Activated T-cell treated with anti-CD3 and anti-CD28 coated beads for 1 hour (primary cell): ENCODE data around the gene PARD6A.
A peak's percentile ranks its signal among the peaks of the same experiment; 100 is the strongest.

Experiments used
- DNase-seq: peaks from one replicate; pipeline ENCODE4 v3.0.0-alpha.2; 2020; ENCODE audit warnings: low read depth

Gene PARD6A

DNA sequence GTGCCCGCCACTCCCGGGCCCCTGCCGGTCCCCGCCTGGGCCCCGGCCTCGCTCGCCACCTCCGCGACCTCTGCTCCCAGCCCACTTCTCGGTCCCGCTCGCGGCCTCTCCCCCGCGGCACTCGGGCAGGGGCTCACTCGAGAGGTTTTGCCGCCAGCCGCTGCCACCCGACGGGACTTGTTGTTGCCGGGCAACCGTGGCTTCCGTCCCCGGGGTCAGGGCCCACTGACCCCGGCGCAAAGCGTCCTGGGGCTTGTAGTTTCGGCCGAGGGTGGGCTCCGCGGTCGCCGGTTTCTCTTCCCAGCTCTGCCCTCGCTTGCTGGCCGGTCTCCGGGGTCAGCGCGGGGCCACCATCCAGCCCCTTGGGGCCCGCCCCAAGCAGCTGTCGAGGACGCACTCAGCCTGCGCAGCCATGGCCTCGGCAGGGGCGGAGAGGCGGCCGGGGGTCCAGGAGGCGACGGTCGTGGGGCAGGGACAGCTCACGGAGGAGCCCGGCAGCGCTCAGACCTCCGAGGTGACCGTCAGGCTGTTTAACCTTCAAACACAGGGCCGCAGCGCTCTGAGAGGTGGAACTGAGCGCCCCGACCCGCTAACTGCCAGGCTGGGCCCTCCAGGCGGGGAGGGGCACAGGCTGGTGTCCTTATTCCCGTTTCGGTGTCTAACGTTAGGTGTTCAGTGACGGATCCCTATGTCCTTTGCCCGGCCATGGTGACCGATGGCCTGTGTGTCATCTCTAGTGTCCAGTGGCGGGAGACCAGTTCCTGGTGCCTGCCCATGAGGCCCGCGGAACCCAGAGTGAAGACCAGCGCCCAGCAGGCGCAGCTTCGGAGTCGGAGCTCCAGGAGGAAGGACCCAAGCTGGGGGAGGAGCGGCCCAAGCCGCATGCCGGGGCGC is 6.0 kb downstream of the PARD6A start, which contains the start of the genes C16orf86 and ENKD1:
TSS of gene C16orf86 (plus strand) at position 256 of the 894 bp plus-strand sequence. CDS start at position 413, 157 bp downstream.
TSS of gene ENKD1 (minus strand) at position 192 of the 894 bp plus-strand sequence. CDS start 308 bp downstream, outside the sequence.
- DNase-seq, result peak; percentile 72

DNA sequence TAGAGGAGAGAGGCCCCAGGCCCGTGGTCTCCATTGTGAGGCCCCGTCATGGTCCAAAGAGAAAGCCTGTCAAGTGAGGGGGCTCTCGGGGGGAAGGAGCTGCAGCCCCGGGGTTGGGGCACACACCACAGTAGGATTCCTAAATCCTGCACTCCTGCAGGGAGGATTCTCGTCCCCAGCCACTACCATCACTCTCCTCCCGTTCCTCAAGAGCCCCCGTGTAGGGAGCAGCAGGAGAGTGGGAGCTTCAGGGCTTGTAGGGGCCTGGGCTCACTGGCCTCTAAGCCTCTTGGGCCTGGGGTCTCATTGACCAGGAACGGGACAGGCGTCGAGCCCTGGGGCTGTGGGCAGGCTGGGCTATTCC is 6.7 kb downstream of the PARD6A start:
- no peak for DNase-seq

DNA sequence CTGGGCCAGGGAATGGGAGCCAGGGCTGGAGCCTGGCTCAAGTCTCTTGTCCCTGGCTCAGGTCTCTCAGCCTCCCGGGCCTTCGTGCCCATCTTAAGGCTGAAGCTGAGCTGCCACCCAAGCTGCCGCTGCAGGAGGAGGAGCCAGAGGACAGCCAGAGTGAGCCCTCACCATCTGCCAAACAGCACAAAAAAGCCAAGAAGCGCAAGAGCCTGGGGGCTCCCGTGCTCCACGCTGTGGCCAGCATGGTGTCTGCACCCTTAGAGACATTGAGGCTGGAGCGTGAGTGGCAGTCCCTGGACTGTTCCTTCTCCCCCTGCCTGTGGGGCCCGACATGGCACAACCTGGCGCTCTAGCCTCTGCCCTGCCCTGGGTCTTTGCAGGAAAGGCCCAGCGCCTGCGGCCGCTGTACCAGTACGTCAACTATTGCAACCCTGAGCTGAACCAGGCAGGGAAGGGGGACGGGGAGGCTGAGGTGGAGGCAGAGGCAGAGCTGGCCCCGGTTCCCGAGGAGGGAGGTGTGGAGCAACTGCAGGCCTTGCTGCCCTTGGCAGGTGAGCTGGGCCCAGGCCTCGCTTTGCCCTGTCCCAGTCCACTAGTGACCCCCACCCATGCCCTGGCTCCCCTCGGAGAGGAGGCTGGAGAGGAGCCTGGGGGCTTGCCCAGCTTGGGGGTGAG is 7.2 kb downstream of the PARD6A start:
- peak; percentile 63 for DNase-seq

DNA sequence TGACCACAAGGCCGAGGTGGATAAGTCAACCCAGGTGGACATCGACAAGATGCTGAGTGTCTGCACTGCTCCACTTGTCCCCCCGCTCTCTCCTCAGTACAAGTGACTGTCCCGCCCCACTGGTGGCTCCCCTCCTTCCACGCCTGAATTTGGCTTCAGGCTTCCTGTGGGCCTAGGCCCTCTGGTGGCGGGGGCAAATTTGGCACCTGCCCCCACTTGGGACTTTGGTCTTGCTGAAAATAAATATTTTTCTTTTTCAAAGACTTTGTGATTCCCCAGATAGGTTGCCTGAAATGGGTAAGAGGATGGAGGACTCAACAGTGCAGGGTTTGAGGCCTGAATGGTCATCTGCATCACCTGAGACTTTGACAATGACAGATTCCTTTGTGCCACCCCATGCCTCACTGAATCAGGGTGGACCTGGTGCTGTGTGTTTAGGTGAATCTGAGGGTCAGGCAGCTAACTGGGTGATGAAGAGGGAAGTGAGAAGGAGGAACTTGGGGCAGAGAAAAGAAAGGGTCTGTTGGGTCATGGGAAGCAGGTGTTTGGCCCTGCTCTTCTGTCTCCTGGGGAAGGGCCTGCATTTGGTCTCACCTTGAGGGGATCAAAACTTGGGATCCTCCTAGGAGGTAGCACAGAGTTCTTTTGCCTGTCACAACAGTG is 7.9 kb downstream of the PARD6A start:
- no peak for DNase-seq

DNA sequence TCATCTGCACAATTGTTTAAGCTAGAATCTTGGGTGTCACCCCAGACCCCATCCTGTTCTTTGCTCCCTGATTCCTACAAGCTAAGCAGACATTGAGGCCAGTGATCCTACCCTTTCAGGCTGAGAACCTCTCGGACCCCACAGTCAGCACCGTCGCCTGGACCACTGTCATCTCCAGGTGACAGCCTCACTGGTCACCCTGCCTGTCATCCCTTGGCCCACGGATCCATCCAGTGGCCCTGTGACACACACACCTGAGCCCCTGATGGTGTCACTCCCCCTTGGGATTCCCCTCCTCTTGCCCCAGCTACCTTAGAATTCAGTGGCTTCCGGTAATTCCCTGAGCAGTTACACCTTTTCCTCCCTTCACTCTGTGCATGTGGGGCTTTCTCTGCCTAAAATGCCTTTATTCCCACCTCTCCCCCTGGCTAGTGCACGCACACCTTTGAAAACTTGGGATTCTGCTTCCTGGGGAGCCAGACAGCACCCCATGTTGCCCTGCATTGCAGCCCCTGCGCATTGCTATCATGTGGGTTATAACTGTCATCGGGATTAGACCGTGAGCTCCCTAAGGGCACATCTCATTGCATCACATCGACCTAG is 8.8 kb downstream of the PARD6A start:
- DNase-seq, result no peak

DNA sequence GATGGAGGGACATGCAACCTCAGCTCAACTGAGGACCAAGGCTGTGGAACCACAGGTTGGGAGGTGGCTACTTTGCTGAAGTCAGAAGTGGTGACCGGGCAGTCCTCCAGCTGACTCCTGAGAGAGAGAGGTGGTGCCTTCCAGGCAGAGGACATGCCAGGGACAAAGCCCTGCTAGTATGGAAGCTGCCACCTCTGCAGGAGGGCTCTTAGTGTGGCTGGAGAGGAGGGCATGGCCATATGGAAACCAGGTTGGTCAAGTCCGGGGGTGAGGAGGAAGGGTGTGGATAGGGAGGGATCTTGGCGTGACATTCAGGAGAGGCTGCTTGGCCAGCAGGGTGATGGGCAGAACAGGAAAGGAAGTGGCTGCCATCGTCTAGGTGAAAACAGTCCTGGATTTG is 11.5 kb downstream of the PARD6A start:
- DNase-seq, result no peak

DNA sequence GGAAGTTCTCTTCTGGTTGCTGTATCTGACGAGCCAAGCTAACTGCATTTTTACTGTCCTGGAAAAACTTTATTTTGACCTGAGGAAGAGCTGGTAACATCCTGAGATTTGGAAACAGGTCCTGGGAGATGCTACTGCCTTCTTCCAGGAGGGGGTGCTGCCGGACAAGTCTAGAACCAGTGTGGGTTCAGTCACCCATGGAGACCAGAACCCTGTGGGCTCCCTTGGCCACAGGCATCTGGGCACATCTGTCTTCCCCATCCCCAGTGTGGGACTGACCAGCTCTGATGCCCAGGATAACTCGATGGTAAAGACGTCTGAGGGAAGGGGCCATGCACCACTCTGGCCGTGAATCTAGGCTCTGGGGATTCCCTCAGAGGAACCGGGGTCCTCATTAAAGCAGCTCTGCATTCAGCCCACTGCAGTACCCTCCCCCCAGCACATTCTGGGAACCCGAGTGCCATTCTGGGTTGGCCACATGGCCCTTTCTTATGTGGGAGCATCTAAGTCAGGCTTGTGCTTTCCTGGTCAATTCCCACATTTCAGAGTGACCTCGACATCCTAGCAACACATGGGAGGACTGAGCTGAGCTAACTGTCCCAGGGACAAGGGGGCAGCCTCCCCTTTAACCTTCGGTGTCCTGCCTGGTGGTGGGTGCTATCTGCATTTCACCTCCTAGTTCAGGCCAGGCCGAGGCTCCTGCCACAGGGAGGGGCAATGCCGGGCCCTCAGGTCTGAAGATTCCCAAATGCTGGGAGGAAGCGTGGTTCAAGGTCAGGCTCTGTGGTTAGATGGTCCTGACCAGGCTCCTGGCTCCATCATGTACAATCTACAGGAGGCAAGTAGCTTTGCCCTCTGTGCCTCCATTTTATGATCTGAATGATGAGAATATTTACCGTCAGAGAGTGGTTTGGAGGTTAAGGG is 12.2 kb downstream of the PARD6A start:
- no peak for DNase-seq

DNA sequence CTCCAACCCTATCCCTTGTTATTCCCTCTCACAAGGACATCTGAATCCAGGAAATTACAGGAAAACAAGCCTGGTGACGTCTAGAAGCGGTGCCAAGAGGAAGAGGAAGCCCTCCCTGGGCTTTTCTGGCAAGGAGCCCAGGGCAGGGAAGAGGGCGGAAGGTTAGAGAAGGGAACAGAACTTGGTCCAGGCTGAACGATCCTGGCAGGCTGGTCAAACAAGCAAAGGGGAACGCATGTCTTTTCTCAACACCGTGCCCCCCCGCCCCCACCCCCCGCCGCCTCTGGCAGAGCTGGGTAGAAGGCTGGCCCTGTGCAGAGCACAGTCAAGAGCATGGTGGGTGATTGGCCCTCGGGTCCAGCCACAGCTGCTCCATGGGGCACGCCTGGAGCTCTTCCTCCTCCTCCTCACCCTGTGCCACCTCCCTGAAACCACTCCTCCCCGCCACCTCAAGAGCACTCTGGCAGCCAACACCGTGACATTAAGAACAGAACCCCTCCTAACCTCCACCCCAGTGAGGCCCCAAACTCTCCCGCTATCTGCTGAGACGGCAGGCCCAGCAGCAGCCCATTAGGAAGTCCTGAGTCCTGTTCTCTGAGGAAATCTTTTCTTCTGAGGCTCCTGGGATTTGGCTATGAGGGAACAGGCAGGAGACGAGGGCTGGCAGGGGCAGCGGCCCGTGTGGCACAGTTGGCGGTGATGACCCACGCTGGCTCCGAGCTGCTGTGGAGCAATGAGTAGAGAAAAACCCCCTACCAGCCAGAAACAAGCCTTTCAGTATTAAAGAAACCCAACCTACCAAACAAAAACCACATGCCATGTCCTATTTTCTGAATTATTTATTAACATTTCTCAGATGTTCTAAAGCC is 13.2 kb downstream of the PARD6A start:
- DNase-seq, result no peak

DNA sequence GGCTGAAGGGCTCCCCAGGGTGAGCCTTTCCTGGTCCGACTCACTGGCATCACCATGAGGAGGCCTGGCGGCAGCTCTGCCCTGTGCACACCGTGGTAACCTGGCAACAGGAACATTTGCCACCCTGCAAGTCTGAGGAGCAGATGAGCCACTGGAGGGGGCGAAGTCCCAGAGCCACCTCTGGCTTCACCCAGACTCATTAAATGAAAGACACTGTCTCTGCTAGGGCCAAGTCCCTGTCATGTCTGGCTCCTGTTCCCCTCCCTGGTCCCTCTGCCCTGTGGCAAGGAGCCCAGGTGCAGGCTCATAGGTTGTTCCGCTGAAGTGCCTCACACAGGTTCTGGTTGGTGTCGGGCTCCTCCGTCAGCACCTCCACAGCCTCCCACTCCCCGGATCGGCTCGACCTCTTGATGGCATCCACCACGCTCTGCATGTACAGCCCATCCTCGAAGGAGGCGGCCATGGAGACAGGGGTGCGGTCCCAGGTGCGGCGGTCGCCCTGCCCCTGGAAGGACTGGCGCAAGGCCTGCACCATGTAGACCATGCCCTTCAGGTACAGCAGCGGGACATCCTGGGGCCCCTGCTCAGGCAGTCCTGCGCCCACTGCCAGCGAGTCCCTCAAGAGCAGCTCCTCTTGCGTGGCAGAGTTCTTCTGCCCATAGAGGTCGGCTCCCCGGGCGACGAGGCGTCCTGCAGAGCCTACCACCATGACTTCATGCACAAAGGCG is 14.3 kb downstream of the PARD6A start:
- no peak for DNase-seq

DNA sequence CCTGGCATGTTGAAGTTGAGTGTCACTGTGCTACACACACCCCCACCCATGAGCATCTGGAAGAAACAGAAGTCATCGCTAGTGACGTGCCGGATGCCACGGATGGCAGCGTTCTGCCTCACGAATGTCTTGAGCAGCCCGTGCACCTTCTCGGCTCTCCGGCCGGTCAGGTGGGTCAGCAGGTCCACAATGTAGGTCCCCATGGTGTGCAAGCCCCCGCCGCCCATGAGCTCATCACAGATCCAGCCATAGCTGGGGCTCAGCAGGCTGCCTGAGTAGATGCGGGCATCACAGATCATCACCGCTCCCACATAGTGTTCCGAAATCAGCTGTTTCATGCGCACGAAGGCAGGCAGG is 14.8 kb downstream of the PARD6A start:
- no peak for DNase-seq

DNA sequence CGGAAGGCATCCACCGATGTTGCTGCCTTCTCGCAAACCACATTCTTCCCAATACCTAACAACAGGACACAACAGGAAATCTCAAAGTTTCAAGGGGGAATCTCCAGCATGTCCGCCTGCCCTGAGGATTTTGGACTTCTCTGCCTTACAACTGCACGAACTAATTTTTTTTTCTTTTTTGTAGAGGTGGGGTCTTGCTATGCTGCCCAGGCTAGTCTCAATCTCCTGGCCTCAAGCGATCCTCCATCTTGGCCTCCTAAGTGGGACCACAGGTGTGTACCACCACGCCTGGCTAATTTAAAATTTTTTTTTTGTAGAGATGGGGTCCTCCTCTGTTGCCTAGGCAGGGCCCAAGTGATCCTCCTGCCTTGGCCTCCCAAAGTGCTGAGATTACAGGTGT is 15.2 kb downstream of the PARD6A start:
- no peak for DNase-seq

DNA sequence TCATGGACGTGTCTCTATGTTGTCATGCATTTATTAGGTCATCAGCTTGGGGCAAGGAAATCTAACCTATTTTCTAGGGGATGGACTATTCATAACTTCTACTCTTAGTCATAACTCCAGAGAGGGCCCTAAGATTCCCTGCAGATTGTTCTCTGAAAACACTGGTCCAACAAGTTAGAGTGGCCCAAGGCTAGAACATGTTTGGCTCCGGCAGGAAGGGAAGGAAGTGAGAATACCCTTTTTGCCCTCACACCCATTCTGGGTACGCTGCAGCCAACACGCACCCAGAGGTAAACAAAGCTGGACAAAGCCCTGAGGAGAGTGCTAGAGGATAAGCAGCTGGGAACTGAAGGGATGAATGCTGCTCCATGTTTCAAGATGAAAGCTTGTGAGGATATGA is 15.8 kb downstream of the PARD6A start:
- no peak for DNase-seq

DNA sequence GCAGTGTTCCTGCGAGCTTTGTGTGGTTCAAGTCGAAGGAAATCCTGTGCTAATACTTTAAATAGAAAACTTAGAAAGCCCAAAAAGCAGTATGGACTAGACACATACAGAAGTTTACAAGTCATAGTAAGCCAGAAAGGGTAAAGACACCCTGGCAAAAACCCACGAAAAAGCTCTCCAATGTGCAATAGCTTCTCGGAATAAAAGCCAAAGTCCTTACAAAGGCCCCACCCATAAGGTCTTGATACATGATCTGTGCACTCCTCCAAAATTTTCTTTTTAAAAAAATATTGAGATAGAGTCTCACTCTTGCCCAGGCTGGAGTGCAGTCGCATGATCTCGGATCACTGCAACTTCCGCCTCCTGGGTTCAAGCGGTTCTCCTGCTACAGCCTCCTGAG is 16.2 kb downstream of the PARD6A start:
- DNase-seq, result no peak

DNA sequence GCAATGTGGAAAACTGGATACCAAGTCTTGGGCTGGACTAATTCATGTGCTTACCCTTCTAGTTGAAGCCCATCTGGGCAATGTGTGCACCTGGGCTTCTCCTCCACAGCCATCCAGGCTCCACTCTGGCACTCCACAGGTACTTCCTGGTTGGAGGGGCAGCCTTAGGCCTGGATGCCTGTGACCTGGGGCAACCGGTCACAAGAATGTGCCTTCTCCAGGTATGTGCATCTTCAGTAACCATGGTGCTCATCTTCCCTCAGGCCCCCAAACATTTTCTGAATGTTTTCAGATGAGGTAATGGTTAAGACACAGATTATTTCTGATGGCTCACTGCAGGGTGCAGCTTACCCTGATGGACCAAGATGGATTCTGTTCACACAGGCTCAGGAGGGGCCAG is 17.0 kb downstream of the PARD6A start:
- no peak for DNase-seq

DNA sequence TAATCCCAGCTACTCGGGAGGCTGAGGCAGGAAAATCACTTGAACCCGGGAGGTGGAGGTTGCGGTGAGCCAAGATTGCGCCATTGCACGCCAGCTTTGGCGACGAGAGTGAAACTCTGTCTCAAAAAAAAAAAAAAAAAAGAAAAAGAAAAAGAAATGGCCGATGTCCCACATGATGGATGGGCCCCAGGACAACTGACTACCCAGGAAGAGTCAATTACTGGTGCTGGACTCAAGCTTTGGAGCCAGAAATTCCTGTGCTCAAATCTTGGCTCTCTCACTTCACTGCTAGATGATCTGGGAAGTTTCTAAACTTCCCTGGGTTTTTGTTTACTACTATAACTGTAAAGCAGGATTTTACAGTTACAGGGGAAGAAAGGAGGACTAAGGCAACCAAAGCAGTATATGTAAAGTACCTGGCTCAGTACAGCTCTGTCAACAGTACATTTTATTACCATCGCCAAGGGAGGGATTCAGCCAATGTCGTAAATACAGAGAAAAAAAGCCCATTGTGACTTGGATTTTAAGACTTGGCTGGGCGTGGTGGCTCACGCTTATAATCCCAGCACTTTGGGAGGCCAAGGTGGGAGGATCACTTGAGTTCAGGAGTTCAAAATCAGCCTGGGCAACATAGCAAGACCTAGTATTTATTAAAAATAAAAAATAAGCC is 17.7 kb downstream of the PARD6A start:
- no peak for DNase-seq

DNA sequence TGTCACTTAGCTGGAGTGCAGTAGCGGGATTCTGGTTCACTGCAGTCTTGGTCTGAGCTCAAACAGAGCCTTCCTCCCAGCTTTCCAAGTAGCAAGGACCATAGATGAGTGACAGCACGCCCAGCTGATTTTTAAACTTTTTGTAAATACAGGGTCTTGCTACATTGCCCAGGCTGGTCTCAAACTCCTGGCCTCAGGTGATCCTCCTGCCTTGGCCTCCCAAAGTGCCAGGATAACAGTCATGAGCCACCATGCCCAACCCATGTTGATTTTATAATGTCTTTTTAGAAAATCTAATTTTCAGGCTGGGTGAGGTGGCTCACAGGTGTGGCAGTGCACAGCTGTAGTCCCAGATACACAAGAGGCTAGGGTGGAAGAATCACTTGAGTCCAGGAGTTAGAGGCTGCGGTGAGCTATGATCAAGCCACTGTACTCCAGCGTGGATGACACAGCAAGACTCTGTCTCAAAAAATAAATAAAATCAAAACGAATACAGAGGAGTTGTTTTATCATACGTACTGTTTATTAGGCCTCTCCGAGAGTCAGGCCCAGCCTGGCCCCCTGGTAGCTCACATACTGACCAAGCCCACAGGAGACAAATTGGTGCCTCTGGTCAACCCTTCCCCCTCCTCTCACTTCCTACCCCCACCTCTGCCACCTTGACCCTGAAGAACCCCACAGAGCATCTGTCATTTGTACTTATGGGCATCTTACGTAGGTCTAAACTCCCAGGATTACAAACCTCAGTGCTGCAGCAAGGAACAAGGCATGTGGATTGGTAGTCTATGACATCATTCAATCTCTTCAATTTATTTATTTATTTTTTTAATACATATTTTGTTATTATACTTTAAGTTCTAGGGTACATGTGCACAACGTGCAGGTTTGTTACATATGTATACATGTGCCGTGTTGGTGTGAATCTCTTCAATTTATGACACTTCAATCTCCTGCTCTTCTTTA is 19.5 kb downstream of the PARD6A start:
- no peak for DNase-seq

DNA sequence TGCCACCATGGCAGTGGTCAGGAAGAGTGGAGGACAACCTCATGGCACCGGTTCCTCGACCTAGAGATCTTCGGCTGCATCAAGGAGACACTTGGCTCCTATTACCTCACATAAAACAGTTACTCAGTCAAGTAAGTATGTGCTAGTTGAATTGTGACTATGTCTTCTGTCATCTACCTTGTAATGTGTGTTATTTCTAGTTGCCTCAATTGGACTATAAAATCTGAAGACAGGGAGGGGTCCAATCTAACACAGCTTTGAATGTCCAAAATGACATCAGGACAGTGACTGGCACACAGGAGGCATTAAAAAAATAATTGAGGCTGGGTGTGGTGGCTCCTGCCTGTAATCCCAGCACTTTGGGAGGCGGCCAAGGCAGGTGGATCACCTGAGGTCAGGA is 23.0 kb downstream of the PARD6A start:
- no peak for DNase-seq
